T-cell (primary cell): Measurements from ENCODE around the gene SELENOO. TPM values are rescaled to one million over a fixed set of nuclear protein-coding genes. Genes with fewer than 3 reads are reported as not detected.

Source experiments
- ATAC-seq, 4 experiments: fragments of 200-7000 bp in 3 of 4; fragments of 150-1000 bp in 1 of 4; cut with Tn5 transposase; replicated peaks in 1 of 4; 1 replicate in 3 of 4; 2 replicates in 1 of 4; pipeline ENCODE4 v1.10.0; 2021; ENCODE audit warnings: moderate library complexity in 3 of 4, mild to moderate bottlenecking in 2 of 4, moderate number of reproducible peaks in 1 of 4
- CTCF ChIA-PET, 2 donors: fragments of 300-600 bp; sonication (Branson Sonifier 250); formaldehyde crosslinking; loops; one replicate each; lab custom pipeline; 2022; ENCODE audit warnings: antibody characterized with exemption in 2 of 2; lab: Charles Lee
- POLR2A ChIA-PET, 2 donors: fragments of 300-600 bp; sonication (Branson Sonifier 250); formaldehyde crosslinking; loops; one replicate each; lab custom pipeline; 2022; ENCODE audit warnings: antibody characterized with exemption in 2 of 2; lab: Charles Lee
- DNase-seq, 35 experiments: peaks; one replicate each; pipeline versions ENCODE4 v3.0.0 to v3.0.0-alpha.2; 2013 to 2023
- H3K27ac ChIP-seq: one replicate; pipeline ENCODE4 v1.5.1; 2013; ENCODE audit warnings: low read length
- H3K27me3 ChIP-seq, 2 experiments: replicated peaks in 1 of 2; 1 replicate in 1 of 2; 2 replicates in 1 of 2; pipeline versions ENCODE4 v1.6.1 to v1.7.0; 2013; ENCODE audit warnings: low read length in 1 of 2, mixed read lengths in 1 of 2; ENCODE audit not compliant: control insufficient read depth in 2 of 2, insufficient read depth in 2 of 2; ENCODE audit errors: extremely low read depth in 1 of 2
- H3K36me3 ChIP-seq, 2 donors: 1 replicate in 1 of 2; 2 replicates in 1 of 2; pipeline versions ENCODE4 v1.6.1 to v1.7.0; 2013; ENCODE audit warnings: low read length in 1 of 2; ENCODE audit not compliant: control insufficient read depth in 2 of 2, insufficient read depth in 1 of 2; ENCODE audit errors: extremely low read depth in 1 of 2
- H3K4me1 ChIP-seq, 2 experiments: 1 replicate in 1 of 2; 2 replicates in 1 of 2; pipeline versions ENCODE4 v1.6.1 to v1.7.0; 2013; ENCODE audit warnings: low read length in 2 of 2, mixed read lengths in 1 of 2; ENCODE audit not compliant: insufficient read depth in 2 of 2, control insufficient read depth in 1 of 2; ENCODE audit errors: extremely low read depth in 1 of 2
- H3K4me3 ChIP-seq, 2 donors: 1 replicate in 1 of 2; 2 replicates in 1 of 2; pipeline versions ENCODE4 v1.5.1 to v1.7.0; 2013; ENCODE audit warnings: mild to moderate bottlenecking in 2 of 2, low read length in 1 of 2, moderate library complexity in 1 of 2; ENCODE audit not compliant: control insufficient read depth in 1 of 2; ENCODE audit errors: extremely low read depth in 1 of 2
- H3K9me3 ChIP-seq: 2 replicates; pipeline ENCODE4 v1.7.0; 2013
- H3K27ac Mint-ChIP-seq, 2 donors: one replicate each; pipeline ENCODE4 v1.8.0; 2020 to 2021; ENCODE audit warnings: mild to moderate bottlenecking in 2 of 2, mixed read lengths in 2 of 2
- H3K27me3 Mint-ChIP-seq, 2 donors: one replicate each; pipeline ENCODE4 v1.8.0; 2021 to 2022; ENCODE audit warnings: mixed read lengths in 2 of 2
- H3K36me3 Mint-ChIP-seq: one replicate; pipeline ENCODE4 v1.8.0; 2021; ENCODE audit warnings: mixed read lengths
- H3K4me1 Mint-ChIP-seq, 3 donors: one replicate each; pipeline ENCODE4 v1.8.0; 2020 to 2022; ENCODE audit warnings: mixed read lengths in 3 of 3, mild to moderate bottlenecking in 1 of 3
- H3K4me3 Mint-ChIP-seq, 3 donors: one replicate each; pipeline ENCODE4 v1.8.0; 2020 to 2022; ENCODE audit warnings: mild to moderate bottlenecking in 3 of 3, mixed read lengths in 3 of 3, moderate library complexity in 3 of 3
- H3K9me3 Mint-ChIP-seq, 3 donors: one replicate each; pipeline ENCODE4 v1.8.0; 2020 to 2022; ENCODE audit warnings: mixed read lengths in 3 of 3
- WGBS: methylation state at CpG from one replicate; pipeline ENCODE4 v1.1.5; 2013; ENCODE audit warnings: missing lambda C conversion rate; ENCODE audit not compliant: insufficient coverage; 5-methylcytosine and 5-hydroxymethylcytosine counted together
- total RNA-seq, 35 experiments: library from RNA in 6 of 35; stranded (reverse) in 6 of 35; fragments of 120-200 nt in 1 of 35; gene quantifications; one replicate each; pipeline versions ENCODE4 v1.2.1 to v1.2.4 and lab custom pipeline; 2013 to 2026

SELENOO gene
- total RNA-seq, 5 donors from 2014 or later (not counting 1 experiment from before 2014, with no cell fraction given): 28.9 to 51.0 (median 46.1) TPM

GRCh38 chr22:50222508-50222907, 21.7 kb downstream of the SELENOO start:
- no peak overlapping the region for H3K27ac ChIP-seq
- no peak overlapping the region for H3K4me3 ChIP-seq
- ChIA-PET CTCF (no interaction called here), POLR2A (no interaction called here)
- H3K36me3 ChIP-seq: peaks cover 38 to 80% of the 10 kb centered on the region in 2 donors
- no peaks in the 10 kb centered on the region for H3K27me3 Mint-ChIP-seq
- no peaks in the 10 kb centered on the region for H3K4me1 ChIP-seq
- no peaks in the 10 kb centered on the region for H3K9me3 ChIP-seq
- H3K27ac Mint-ChIP-seq: no peak overlapping the region
- peaks cover 0 to 1% (median 0%) of the 10 kb centered on the region in 3 donors for H3K4me1 Mint-ChIP-seq
- no peak for ATAC-seq
- no peaks in the 10 kb centered on the region for H3K9me3 Mint-ChIP-seq
- WGBS: 90% methylated on average over 8 of the region's 8 CpGs
- H3K4me3 Mint-ChIP-seq: no peak overlapping the region
- H3K36me3 Mint-ChIP-seq: peaks cover 32% of the 10 kb centered on the region
- no peak for DNase-seq
- no peaks in the 10 kb centered on the region for H3K27me3 ChIP-seq

GRCh38 chr22:50224071-50224470, 23.3 kb downstream of the SELENOO start:
- H3K9me3 Mint-ChIP-seq: no peaks in the 10 kb centered on the region

GRCh38 chr22:50225200-50225969, 24.6 kb downstream of the SELENOO start:
- CTCF ChIA-PET: no interaction called here

More at GRCh38 chr22:50224071-50224470, 23.3 kb downstream of the SELENOO start:
- peaks cover 0 to 8% (median 1%) of the 10 kb centered on the region in 3 donors for H3K4me1 Mint-ChIP-seq
- no peaks in the 10 kb centered on the region for H3K4me1 ChIP-seq
- ATAC-seq: no peak
- H3K9me3 ChIP-seq: no peaks in the 10 kb centered on the region
- ChIA-PET CTCF (interaction anchor here in 1 of 2 donors (0.6 kb wide), 1 partner anchor 50 kb away, joined by 4 read pairs; no protein-coding TSS in a partner anchor), POLR2A (interaction anchor here in 1 of 2 donors (0.6 kb wide), 1 partner anchor 22 kb away, joined by 3 read pairs; no protein-coding TSS in a partner anchor)
- H3K4me3 ChIP-seq: no peak overlapping the region
- no peak overlapping the region for H3K4me3 Mint-ChIP-seq
- H3K27ac ChIP-seq: no peak overlapping the region
- H3K27me3 ChIP-seq: no peaks in the 10 kb centered on the region
- H3K27me3 Mint-ChIP-seq: no peaks in the 10 kb centered on the region
- 96% methylated on average over 16 of the region's 16 CpGs for WGBS
- H3K27ac Mint-ChIP-seq: no peak overlapping the region
- DNase-seq: no peak
- peaks cover 37% of the 10 kb centered on the region for H3K36me3 Mint-ChIP-seq
- peaks cover 33 to 86% of the 10 kb centered on the region in 2 donors for H3K36me3 ChIP-seq

GRCh38 chr22:50226063-50226874, 25.5 kb downstream of the SELENOO start:
- Mint-ChIP-seq H3K4me3 (no peak overlapping the region), H3K9me3 (no peaks in the 10 kb centered on the region), H3K27me3 (no peaks in the 10 kb centered on the region), H3K27ac (no peak overlapping the region), H3K4me1 (peaks cover 0 to 8% (median 4%) of the 10 kb centered on the region in 3 donors), H3K36me3 (peaks cover 39% of the 10 kb centered on the region)
- Histone ChIP-seq H3K36me3 (peaks cover 25 to 81% of the 10 kb centered on the region in 2 donors), H3K4me3 (no peak overlapping the region), H3K9me3 (no peaks in the 10 kb centered on the region), H3K27ac (no peak overlapping the region), H3K27me3 (no peaks in the 10 kb centered on the region), H3K4me1 (no peaks in the 10 kb centered on the region)
- POLR2A ChIA-PET: no interaction called here
- ATAC-seq: no peak
- WGBS: 93% methylated on average over 28 of the region's 31 CpGs
- no peak for DNase-seq
- CTCF ChIA-PET: interaction anchor here in 1 of 2 donors (0.6 kb wide), 1 partner anchor 392 kb away, joined by 4 read pairs; no protein-coding TSS in a partner anchor

More at GRCh38 chr22:50225200-50225969, 24.6 kb downstream of the SELENOO start:
- WGBS: 96% methylated on average over 22 of the region's 24 CpGs
- Mint-ChIP-seq H3K9me3 (no peaks in the 10 kb centered on the region), H3K27ac (no peak overlapping the region), H3K27me3 (no peaks in the 10 kb centered on the region), H3K4me1 (peaks cover 0 to 8% (median 4%) of the 10 kb centered on the region in 3 donors), H3K36me3 (peaks cover 44% of the 10 kb centered on the region), H3K4me3 (no peak overlapping the region)
- POLR2A ChIA-PET: no interaction called here
- Histone ChIP-seq H3K36me3 (peaks cover 31 to 87% of the 10 kb centered on the region in 2 donors), H3K4me1 (no peaks in the 10 kb centered on the region), H3K27me3 (no peaks in the 10 kb centered on the region), H3K9me3 (no peaks in the 10 kb centered on the region), H3K27ac (no peak overlapping the region), H3K4me3 (no peak overlapping the region)
- ATAC-seq: no peak
- no peak for DNase-seq

GRCh38 chr22:50226875-50227165, 26.0 kb downstream of the SELENOO start:
- peak in 1 of 4 experiments; percentile 11 for ATAC-seq
- DNase-seq: no peak
- 95% methylated on average over 16 of the region's 18 CpGs for WGBS
- Mint-ChIP-seq H3K36me3 (peaks cover 39% of the 10 kb centered on the region), H3K4me3 (no peak overlapping the region), H3K9me3 (no peaks in the 10 kb centered on the region), H3K27me3 (no peaks in the 10 kb centered on the region), H3K27ac (no peak overlapping the region), H3K4me1 (peaks cover 0 to 8% (median 4%) of the 10 kb centered on the region in 3 donors)
- CTCF ChIA-PET: no interaction called here
- no peaks in the 10 kb centered on the region for H3K27me3 ChIP-seq
- H3K4me3 ChIP-seq: no peak overlapping the region
- H3K4me1 ChIP-seq: no peaks in the 10 kb centered on the region
- H3K36me3 ChIP-seq: peaks cover 20 to 75% of the 10 kb centered on the region in 2 donors
- POLR2A ChIA-PET: interaction anchor here in 1 of 2 donors (0.6 kb wide), 1 partner anchor 105 kb away, joined by 3 read pairs; no protein-coding TSS in a partner anchor
- no peaks in the 10 kb centered on the region for H3K9me3 ChIP-seq
- H3K27ac ChIP-seq: no peak overlapping the region

- WGBS: 94% methylated on average over 21 of the region's 25 CpGs
- Mint-ChIP-seq H3K36me3 (peaks cover 37% of the 10 kb centered on the region), H3K4me1 (peaks cover 0 to 8% (median 6%) of the 10 kb centered on the region in 3 donors), H3K4me3 (no peak overlapping the region), H3K27me3 (no peaks in the 10 kb centered on the region), H3K9me3 (no peaks in the 10 kb centered on the region), H3K27ac (no peak overlapping the region)
- ChIA-PET CTCF (no interaction called here), POLR2A (no interaction called here)
- no peaks in the 10 kb centered on the region for H3K27me3 ChIP-seq
- H3K4me1 ChIP-seq: no peaks in the 10 kb centered on the region
- no peak overlapping the region for H3K27ac ChIP-seq
- DNase-seq: no peak
- H3K36me3 ChIP-seq: peaks cover 19 to 72% of the 10 kb centered on the region in 2 donors
- ATAC-seq: no peak
- H3K4me3 ChIP-seq: no peak overlapping the region
- H3K9me3 ChIP-seq: no peaks in the 10 kb centered on the region
Measured at GRCh38 chr22:50227579-50228215, 26.9 kb downstream of the SELENOO start.
